K562 (cell line): ENCODE measurements around the gene AACS. TPM values are rescaled to one million over a fixed set of nuclear protein-coding genes. Genes with fewer than 3 reads are reported as not detected.

Experiments used
- ATAC-seq: fragments of 200-7000 bp; cut with Tn5 transposase; 3 replicates; pipeline ENCODE4 v1.9.1; 2020; ENCODE audit warnings: moderate library complexity
- BruUV-seq: library from RNA; stranded (reverse); fragments of 400-500 nt; replicated peaks from 2 replicates; lab custom pipeline; 2021; lab: Mats Ljungman, UMichigan
- CTCF ChIA-PET: fragments of 300-600 bp; formaldehyde crosslinking; extraction: SDS; loops from one replicate; lab custom pipeline; 2021; ENCODE audit warnings: low intra/inter-chr PET ratio; lab: Yijun Ruan, JAX
- POLR2A ChIA-PET: fragments of 300-600, 350-650 bp; sonication (Branson Sonifier 250); formaldehyde crosslinking; extraction: SDS; loops from one replicate; lab custom pipeline; 2021; ENCODE audit warnings: antibody characterized with exemption, inconsistent platforms; lab: Yijun Ruan, JAX
- DNase-seq, 4 experiments: peaks; one replicate each; pipeline versions ENCODE4 v3.0.0 to v3.0.0-alpha.2; 2011 to 2018; ENCODE audit warnings: low spot score in 3 of 4, mixed read lengths in 3 of 4; ENCODE audit errors: extremely low read depth in 1 of 4
- FAIRE-seq: peaks from 2 replicates; lab custom pipeline; 2011; peaks lifted over from hg19 to GRCh38; lab: Jason Lieb, UNC
- H2AFZ ChIP-seq: 2 replicates; pipeline ENCODE4 v1.6.0; 2011; ENCODE audit warnings: low read depth, low read length, control low read depth, inconsistent platforms
- H3K27ac ChIP-seq: fragments of 200-600 bp; 3 replicates; pipeline ENCODE4 v1.8.0; 2011; ENCODE audit warnings: low read depth, mild to moderate bottlenecking, control low read depth, inconsistent platforms, low read length, moderate library complexity, mixed read lengths; ENCODE audit errors: extremely low read depth
- H3K27me3 ChIP-seq, 2 experiments: fragments of 300-600 bp in 1 of 2; 2 replicates in 1 of 2; 3 replicates in 1 of 2; pipeline versions ENCODE4 v1.6.0 to v1.8.0; 2011; ENCODE audit warnings: inconsistent platforms in 2 of 2, low read length in 2 of 2, mild to moderate bottlenecking in 1 of 2, mixed read lengths in 1 of 2, moderate library complexity in 1 of 2; ENCODE audit not compliant: control insufficient read depth in 2 of 2, insufficient read depth in 2 of 2
- H3K36me3 ChIP-seq: fragments of 300-600 bp; 3 replicates; pipeline ENCODE4 v1.8.0; 2011; ENCODE audit warnings: mild to moderate bottlenecking, low read length, inconsistent platforms; ENCODE audit not compliant: control insufficient read depth, insufficient read depth
- H3K4me1 ChIP-seq, 2 experiments: fragments of 200-600 bp in 1 of 2; replicated peaks in 1 of 2; 2 replicates in 1 of 2; 3 replicates in 1 of 2; pipeline versions ENCODE4 v1.5.1 to v1.8.0; 2011; ENCODE audit warnings: inconsistent platforms in 2 of 2, low read length in 2 of 2, mild to moderate bottlenecking in 1 of 2, mixed read lengths in 1 of 2, moderate library complexity in 1 of 2; ENCODE audit not compliant: control insufficient read depth in 2 of 2, insufficient read depth in 2 of 2
- H3K4me2 ChIP-seq: 2 replicates; pipeline ENCODE4 v1.6.1; 2011; ENCODE audit warnings: low read length, control low read depth, inconsistent platforms, mixed read lengths; ENCODE audit not compliant: insufficient read depth
- H3K4me3 ChIP-seq: fragments of 200-600 bp; sonication (generic), shearing (Covaris generic); 2 replicates; pipeline ENCODE4 v1.5.1; 2016; ENCODE audit warnings: control low read depth, inconsistent platforms
- H3K79me2 ChIP-seq: fragments of 200-600 bp; 3 replicates; pipeline ENCODE4 v1.8.0; 2011; ENCODE audit warnings: low read length, inconsistent platforms; ENCODE audit not compliant: control insufficient read depth, insufficient read depth
- H3K9ac ChIP-seq, 2 experiments: 2 replicates each; pipeline versions ENCODE4 v1.6.0 to v1.6.1; 2011; ENCODE audit warnings: low read depth in 2 of 2, low read length in 2 of 2, control low read depth in 1 of 2, inconsistent platforms in 1 of 2, mild to moderate bottlenecking in 1 of 2, mixed read lengths in 1 of 2; ENCODE audit not compliant: insufficient read depth in 1 of 2
- H3K9me1 ChIP-seq: one replicate; pipeline ENCODE4 v1.6.0; 2011; ENCODE audit warnings: inconsistent platforms, mild to moderate bottlenecking, low read length, moderate library complexity; ENCODE audit not compliant: control insufficient read depth, insufficient read depth
- H3K9me3 ChIP-seq: replicated peaks from 2 replicates; pipeline ENCODE4 v1.5.1; 2011; ENCODE audit warnings: low read depth, low read length, inconsistent platforms; ENCODE audit not compliant: control insufficient read depth, insufficient read depth
- H4K20me1 ChIP-seq: replicated peaks from 2 replicates; pipeline ENCODE4 v1.6.1; 2011; ENCODE audit warnings: low read length, inconsistent platforms, mixed read lengths; ENCODE audit not compliant: control insufficient read depth, insufficient read depth
- ATF3 ChIP-seq, 2 experiments: fragments of 450-650 bp in 1 of 2; sonication (generic) in 1 of 2; formaldehyde crosslinking in 1 of 2; IDR thresholded peaks in 1 of 2; conservative IDR thresholded peaks in 1 of 2; 2 replicates each; pipeline versions ENCODE4 v1.6.1 to v1.8.1; 2016 to 2023; ENCODE audit warnings: mild to moderate bottlenecking in 2 of 2, moderate library complexity in 2 of 2, inconsistent platforms in 1 of 2, missing genetic modification reagents in 1 of 2
- CEBPB ChIP-seq: fragments of 450-650 bp; IDR thresholded peaks from 2 replicates; pipeline ENCODE4 v1.6.1; 2016; ENCODE audit warnings: missing genetic modification characterization, missing compliant biosample characterization
- EHMT2 ChIP-seq: fragments of 450-650 bp; IDR thresholded peaks from 2 replicates; pipeline ENCODE4 v1.6.1; 2018; ENCODE audit warnings: antibody characterized with exemption
- MAFG ChIP-seq: fragments of 450-650 bp; conservative IDR thresholded peaks from 2 replicates; pipeline ENCODE4 v1.6.1; 2016; ENCODE audit warnings: missing genetic modification characterization, missing compliant biosample characterization
- MTA1 ChIP-seq: fragments of 450-650 bp; IDR thresholded peaks from 2 replicates; pipeline ENCODE4 v1.6.1; 2017; ENCODE audit warnings: borderline replicate concordance
- MYNN ChIP-seq, 2 experiments: sonication (generic); formaldehyde crosslinking in 1 of 2; IDR thresholded peaks; 2 replicates each; pipeline versions ENCODE4 v1.5.0 to v1.6.1; 2016 to 2020; ENCODE audit warnings: antibody characterized with exemption in 1 of 2, missing genetic modification reagents in 1 of 2
- PHF8 ChIP-seq: fragments of 200-600 bp; sonication (generic); IDR thresholded peaks from 2 replicates; pipeline ENCODE4 v1.6.1; 2012; ENCODE audit warnings: mixed run types, mild to moderate bottlenecking, inconsistent platforms, low read length, moderate library complexity, borderline replicate concordance
- PRDM10 ChIP-seq: fragments of 450-650 bp; IDR thresholded peaks from 2 replicates; pipeline ENCODE4 v1.6.1; 2018; ENCODE audit not compliant: partially characterized antibody
- SMAD4 ChIP-seq: fragments of 250-450 bp; sonication (Bioruptor Pico); conservative IDR thresholded peaks from 2 replicates; pipeline ENCODE4 v1.8.0; 2021; ENCODE audit warnings: inconsistent platforms, mild to moderate bottlenecking, moderate library complexity
- SRSF7 ChIP-seq: fragments of 200-400 bp; formaldehyde crosslinking; optimal IDR thresholded peaks from 2 replicates; pipeline ENCODE3; 2017; ENCODE audit warnings: mild to moderate bottlenecking, low read depth, low read length
- STAT5B ChIP-seq: fragments of 250-450 bp; sonication (Bioruptor Pico); IDR thresholded peaks from 2 replicates; pipeline ENCODE4 v1.8.0; 2021; ENCODE audit warnings: mild to moderate bottlenecking, inconsistent platforms
- TFAM ChIP-seq: fragments of 250-450 bp; sonication (Bioruptor Pico); conservative IDR thresholded peaks from 2 replicates; pipeline ENCODE4 v1.5.0; 2021; ENCODE audit warnings: mild to moderate bottlenecking, moderate library complexity
- THRA ChIP-seq: fragments of 450-650 bp; IDR thresholded peaks from 2 replicates; pipeline ENCODE4 v1.6.1; 2017; ENCODE audit warnings: mild to moderate bottlenecking, moderate library complexity
- ZNF282 ChIP-seq: sonication (generic); formaldehyde crosslinking; IDR thresholded peaks from 2 replicates; pipeline ENCODE4 v1.8.1; 2023; ENCODE audit warnings: missing genetic modification reagents
- WGBS: fragments of 100-300 bp; shearing (Covaris generic); methylation state at CpG from one replicate; pipeline ENCODE4 v1.1.6; 2016; ENCODE audit warnings: low coverage, mixed read lengths; ENCODE audit not compliant: insufficient coverage; ENCODE audit errors: missing lambda C conversion rate; 5-methylcytosine and 5-hydroxymethylcytosine counted together
- in situ Hi-C: fragments of 300-500 bp; cut with MboI; formaldehyde crosslinking; loops from 4 replicates; pipeline ENCODE4 v1.15.0; 2018; ENCODE audit warnings: inconsistent platforms, mixed read lengths
- intact Hi-C: fragments of 100-400 bp; cut with micrococcal nuclease; formaldehyde crosslinking; loops from 2 replicates; pipeline ENCODE4 v1.14.2; 2022
- polyA plus RNA-seq, 8 experiments: library from polyadenylated mRNA; depleted of rRNA in 4 of 8; stranded (reverse) in 5 of 8; unstranded in 3 of 8; fragments of >200 nt; fragmentation: Nextera tagmentation in 2 of 8; fragmentation: Illumina TruSeq in 1 of 8; extraction: Ambion mirVana in 2 of 8; extraction: Trizol in 1 of 8; gene quantifications; 2 replicates each; pipeline versions ENCODE4 v1.2.1 to v1.2.3, GENCODE V29; 2011 to 2014; ENCODE audit warnings: inconsistent platforms in 1 of 8, missing spikeins in 1 of 8
- total RNA-seq, 7 experiments: library from RNA; depleted of rRNA in 6 of 7; stranded (reverse); fragments of >200 nt in 6 of 7; fragmentation: Illumina TruSeq in 2 of 7; extraction: Trizol in 2 of 7; gene quantifications; 2 replicates each; pipeline versions ENCODE4 v1.2.1 to v1.2.3, GENCODE V29; 2011 to 2021; ENCODE audit warnings: low replicate concordance in 1 of 7

Gene AACS
- total and polyA plus RNA-seq, 9 of the 15 experiments (the other 6 are each of a cell fraction or from before 2014, with no cell fraction given): 2.4 to 13.0 (median 6.0) TPM

GRCh38 chr12:125079648-125080645 is 14.7 kb downstream of the AACS start:
- H3K27ac ChIP-seq: no peak overlapping the region
- H3K4me3 ChIP-seq: no peak overlapping the region
- intact Hi-C loops (no loop called here), in situ Hi-C loops (no loop called here)
- H4K20me1 ChIP-seq: no peaks in the 10 kb centered on the region
- H3K36me3 ChIP-seq: peaks cover 16% of the 10 kb centered on the region; the same call in 2 of the 3 replicates
- ATAC-seq: peak; percentile 76
- H2AFZ ChIP-seq: peak overlapping the region; percentile 47; the same call in 1 of the 2 replicates
- H3K4me2 ChIP-seq: no peak overlapping the region
- POLR2A ChIA-PET: interaction anchor here (1.2 kb wide), 2 partner anchors 10 to 166 kb away, joined by 4 to 5 read pairs; partner anchors contain the start of gene UBC
- no TSS peak for BruUV-seq
- WGBS: 51% methylated on average over 15 of the region's 15 CpGs
- no peaks in the 10 kb centered on the region for H3K27me3 ChIP-seq
- TF ChIP-seq THRA (no peak), ATF3 (IDR thresholded peaks at IDR 0.05) (peak; percentile 24; the same call in 1 of the 2 replicates), ATF3 (CRISPR knock-in tag; conservative IDR thresholded peaks at IDR 0.05) (no peak), MAFG (tag) (no peak), PHF8 (no peak), PRDM10 (peak; percentile 31), MYNN (IDR thresholded peaks at IDR 0.05) (no peak), MYNN (CRISPR knock-in tag; IDR thresholded peaks at IDR 0.05) (no peak), ZNF282 (CRISPR knock-in tag) (no peak), STAT5B (CRISPR knock-in tag) (no peak), EHMT2 (no peak), CEBPB (tag) (peak; percentile 22; the same call in 1 of the 2 replicates), TFAM (CRISPR knock-in tag) (no peak), MTA1 (no peak), SRSF7 (no peak), SMAD4 (CRISPR knock-in tag) (0 out of 2 replicates have a peak, but pooled peaks have one; percentile 16)
- TF ChIP-seq, all 486 proteins: peak for 4
- CTCF ChIA-PET: no interaction called here
- Histone ChIP-seq H3K9ac (no peak overlapping the region), H3K4me1 (no peaks in the 10 kb centered on the region; a peak in 1 of 5 replicates), H3K9me1 (no peaks in the 10 kb centered on the region), H3K79me2 (no peaks in the 10 kb centered on the region), H3K9me3 (no peaks in the 10 kb centered on the region)
- DNase-seq (no peak), FAIRE-seq (no peak)
